B cell (primary cell): ENCODE data around the gene NFAT5. TPM values are rescaled to one million over a fixed set of nuclear protein-coding genes. Genes with fewer than 3 reads are reported as not detected.

ENCODE experiments used
- ATAC-seq: fragments of 200-7000 bp; cut with Tn5 transposase; one replicate; pipeline ENCODE4 v1.10.0; 2021; ENCODE audit warnings: low read depth, mild to moderate bottlenecking, moderate number of reproducible peaks, moderate library complexity
- CTCF ChIA-PET: fragments of 350-600 bp; sonication (Branson Sonifier 250); formaldehyde crosslinking; loops from one replicate; lab custom pipeline; 2021; ENCODE audit warnings: antibody characterized with exemption, inconsistent platforms; lab: Charles Lee
- POLR2A ChIA-PET: fragments of 350-600 bp; sonication (Branson Sonifier 250); formaldehyde crosslinking; loops from one replicate; lab custom pipeline; 2021; ENCODE audit warnings: antibody characterized with exemption; lab: Charles Lee
- DNase-seq: peaks from one replicate; pipeline ENCODE4 v3.0.0; 2013
- H2AFZ ChIP-seq: 2 replicates; pipeline ENCODE4 v1.6.1; 2012; ENCODE audit warnings: mild to moderate bottlenecking, low read depth, low read length; ENCODE audit not compliant: insufficient read depth, poor library complexity, severe bottlenecking
- H3K27ac ChIP-seq, 2 donors: 1 replicate in 1 of 2; 2 replicates in 1 of 2; pipeline ENCODE4 v1.5.1; 2012 to 2013; ENCODE audit warnings: low read length in 2 of 2, mild to moderate bottlenecking in 2 of 2, moderate library complexity in 1 of 2
- H3K27me3 ChIP-seq, 4 experiments: fragments of 200-600 bp in 1 of 4; sonication (generic) in 1 of 4; replicated peaks in 1 of 4; 1 replicate in 2 of 4; 2 replicates in 2 of 4; pipeline versions ENCODE4 v1.6.1 to v1.7.0; 2013 to 2016; ENCODE audit warnings: low read length in 3 of 4, mild to moderate bottlenecking in 2 of 4, mixed read lengths in 1 of 4, moderate library complexity in 1 of 4; ENCODE audit not compliant: insufficient read depth in 4 of 4, control insufficient read depth in 3 of 4; ENCODE audit errors: control extremely low read depth in 1 of 4
- H3K36me3 ChIP-seq, 2 experiments: replicated peaks in 1 of 2; 1 replicate in 1 of 2; 2 replicates in 1 of 2; pipeline versions ENCODE4 v1.6.1 to v1.7.1; 2013; ENCODE audit warnings: low read length in 1 of 2; ENCODE audit not compliant: insufficient read depth in 2 of 2, control insufficient read depth in 1 of 2; ENCODE audit errors: control extremely low read depth in 1 of 2, extremely low read depth in 1 of 2
- H3K4me1 ChIP-seq, 2 donors: fragments of 200-600 bp in 1 of 2; sonication (generic) in 1 of 2; 1 replicate in 1 of 2; 2 replicates in 1 of 2; pipeline versions ENCODE4 v1.5.1 to v1.6.1; 2013 to 2017; ENCODE audit warnings: low read length in 2 of 2; ENCODE audit not compliant: control insufficient read depth in 2 of 2, insufficient read depth in 2 of 2
- H3K4me2 ChIP-seq: replicated peaks from 2 replicates; pipeline ENCODE3; 2012; ENCODE audit warnings: mild to moderate bottlenecking, low read depth, low read length; ENCODE audit not compliant: poor library complexity, severe bottlenecking
- H3K4me3 ChIP-seq, 5 experiments: fragments of 200-600 bp in 1 of 5; sonication (generic) in 1 of 5; 1 replicate in 3 of 5; 2 replicates in 2 of 5; pipeline versions ENCODE4 v1.5.1 to v1.7.0; 2011 to 2016; ENCODE audit warnings: low read length in 4 of 5, mild to moderate bottlenecking in 4 of 5, low read depth in 2 of 5, control low read depth in 1 of 5, moderate library complexity in 1 of 5; ENCODE audit not compliant: insufficient read depth in 1 of 5; ENCODE audit errors: control extremely low read depth in 1 of 5, extremely low read depth in 1 of 5
- H3K79me2 ChIP-seq: fragments of 200-600 bp; sonication (generic); one replicate; pipeline ENCODE4 v1.6.0; 2016; ENCODE audit warnings: low read length; ENCODE audit not compliant: control insufficient read depth, insufficient read depth
- H3K9ac ChIP-seq: fragments of 200-600 bp; sonication (generic); 2 replicates; pipeline ENCODE4 v1.6.1; 2017; ENCODE audit warnings: mild to moderate bottlenecking, low read length, moderate library complexity
- H3K9me3 ChIP-seq, 3 donors: one replicate each; pipeline versions ENCODE4 v1.6.1 to v1.7.1; 2013; ENCODE audit warnings: low read length in 2 of 3; ENCODE audit not compliant: control insufficient read depth in 2 of 3, insufficient read depth in 1 of 3; ENCODE audit errors: control extremely low read depth in 1 of 3
- H4K20me1 ChIP-seq: 2 replicates; pipeline ENCODE4 v1.6.0; 2012; ENCODE audit warnings: mild to moderate bottlenecking, low read length; ENCODE audit not compliant: insufficient read depth, control insufficient read depth, poor library complexity, severe bottlenecking
- H3K27ac Mint-ChIP-seq: one replicate; pipeline ENCODE4 v1.8.0; 2021; ENCODE audit warnings: mixed read lengths
- H3K27me3 Mint-ChIP-seq: one replicate; pipeline ENCODE4 v1.8.0; 2021; ENCODE audit warnings: mixed read lengths
- H3K4me1 Mint-ChIP-seq: one replicate; pipeline ENCODE4 v1.8.0; 2021; ENCODE audit warnings: mixed read lengths
- H3K4me3 Mint-ChIP-seq: one replicate; pipeline ENCODE4 v1.8.0; 2021; ENCODE audit warnings: mixed read lengths
- H3K9me3 Mint-ChIP-seq: one replicate; pipeline ENCODE4 v1.8.0; 2022; ENCODE audit warnings: mixed read lengths; ENCODE audit not compliant: insufficient read depth
- CTCF ChIP-seq: fragments of 200-600 bp; IDR thresholded peaks from one replicate; pipeline ENCODE4 v1.8.0; 2022; ENCODE audit warnings: antibody characterized with exemption, mild to moderate bottlenecking
- EZH2 ChIP-seq: IDR thresholded peaks from 2 replicates; pipeline ENCODE4 v1.6.1; 2012; ENCODE audit warnings: borderline replicate concordance, low read depth, mild to moderate bottlenecking, moderate library complexity, low read length; ENCODE audit not compliant: insufficient read depth, poor library complexity, severe bottlenecking
- WGBS: methylation state at CpG from one replicate; pipeline ENCODE4 v1.1.5; 2013; ENCODE audit warnings: missing lambda C conversion rate; ENCODE audit not compliant: insufficient coverage; 5-methylcytosine and 5-hydroxymethylcytosine counted together
- intact Hi-C: fragments of 100-400 bp; cut with micrococcal nuclease; formaldehyde crosslinking; loops from one replicate; pipeline ENCODE4 v1.10.0; 2022
- polyA plus RNA-seq: library from polyadenylated mRNA; depleted of rRNA; stranded (reverse); fragments of >200 nt; gene quantifications from 2 replicates; pipeline ENCODE4 v1.2.3, GENCODE V29; 2012
- total RNA-seq, 2 donors: library from RNA; stranded (reverse); fragments of 120-200 nt in 1 of 2; gene quantifications; 1 replicate in 1 of 2; 2 replicates in 1 of 2; pipeline versions ENCODE4 v1.2.3 to v1.2.4, GENCODE V29; 2013 to 2022

Gene NFAT5
- total and polyA plus RNA-seq, 2 donors (not counting 1 experiment from before 2014, with no cell fraction given) = 6.3 to 50.0 TPM

DNA sequence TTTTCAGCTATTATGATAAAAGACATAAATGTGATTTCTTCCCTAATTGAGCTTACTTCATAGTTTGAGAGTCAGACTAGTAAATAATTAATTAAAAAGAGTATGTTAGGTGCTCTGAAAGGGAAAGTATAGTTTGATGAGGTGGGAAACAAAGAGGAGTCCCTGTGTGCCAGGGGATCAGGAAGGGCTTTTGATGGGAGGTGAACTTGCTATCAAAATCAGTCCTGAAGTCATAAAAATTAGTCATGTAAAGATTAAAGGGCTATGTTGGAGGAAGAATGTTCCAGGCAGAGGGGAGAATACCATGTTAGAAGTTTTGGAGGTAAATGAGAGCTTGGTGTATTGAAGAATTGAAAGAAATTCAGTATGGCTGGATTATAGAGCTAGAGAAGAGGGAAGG, 31.0 kb downstream of the NFAT5 start:
- Histone ChIP-seq H3K4me1 (no peaks in the 10 kb centered on the region), H3K9me3 (no peaks in the 10 kb centered on the region), H3K79me2 (peaks cover 95% of the 10 kb centered on the region), H2AFZ (no peak overlapping the region), H3K36me3 (peaks cover 0 to 3% of the 10 kb centered on the region in 2 experiments), H3K9ac (no peak overlapping the region), H3K4me3 (no peak overlapping the region), H3K4me2 (no peak overlapping the region), H4K20me1 (peaks cover 47% of the 10 kb centered on the region), H3K27ac (no peak overlapping the region), H3K27me3 (no peaks in the 10 kb centered on the region)
- no peak overlapping the region for H3K4me3 Mint-ChIP-seq
- TF ChIP-seq EZH2 (no peak), CTCF (no peak)
- DNase-seq (no peak), ATAC-seq (no peak)
- H3K9me3 Mint-ChIP-seq = no peaks in the 10 kb centered on the region
- H3K27ac Mint-ChIP-seq = no peak overlapping the region
- POLR2A ChIA-PET = no interaction called here
- intact Hi-C loops = no loop called here
- no peaks in the 10 kb centered on the region for H3K27me3 Mint-ChIP-seq
- CTCF ChIA-PET = no interaction called here
- peaks cover 35% of the 10 kb centered on the region for H3K4me1 Mint-ChIP-seq

- TF ChIP-seq EZH2 (no peak), CTCF (no peak)
- no peak overlapping the region for H3K4me3 Mint-ChIP-seq
- peaks cover 35% of the 10 kb centered on the region for H3K4me1 Mint-ChIP-seq
- no peak overlapping the region for H3K9ac ChIP-seq
- no peak overlapping the region for H3K27ac ChIP-seq
- peaks cover 95% of the 10 kb centered on the region for H3K79me2 ChIP-seq
- H3K9me3 ChIP-seq = no peaks in the 10 kb centered on the region
- no peaks in the 10 kb centered on the region for H3K4me1 ChIP-seq
- no peaks in the 10 kb centered on the region for H3K27me3 Mint-ChIP-seq
- H4K20me1 ChIP-seq = peaks cover 49% of the 10 kb centered on the region
- ATAC-seq = no peak
- no peak overlapping the region for H3K4me2 ChIP-seq
- H3K9me3 Mint-ChIP-seq = no peaks in the 10 kb centered on the region
- intact Hi-C loops = no loop called here
- no peak overlapping the region for H2AFZ ChIP-seq
- no peak overlapping the region for H3K4me3 ChIP-seq
- ChIA-PET POLR2A (interaction anchor here (0.7 kb wide), 1 partner anchor 446 kb away, joined by 11 read pairs; no protein-coding TSS in a partner anchor), CTCF (no interaction called here)
- H3K27ac Mint-ChIP-seq = no peak overlapping the region
- no peaks in the 10 kb centered on the region for H3K27me3 ChIP-seq
- peaks cover 0 to 3% of the 10 kb centered on the region in 2 experiments for H3K36me3 ChIP-seq
- no peak for DNase-seq
- no CpG with 5 or more reads among the region's 5 CpGs for WGBS
Measured at GRCh38 chr16:69598045-69598444, 32.3 kb downstream of the NFAT5 start.
